DMS53 treated with DMSO at 0.1 percent for 48 hours (cell line): ENCODE data around the gene MAD1L1.

Experiments
- DNase-seq: peaks from one replicate; lab custom pipeline; 2025; ENCODE audit not compliant: unreplicated experiment; lab: John Stamatoyannopoulos, UW

MAD1L1 gene

DNA sequence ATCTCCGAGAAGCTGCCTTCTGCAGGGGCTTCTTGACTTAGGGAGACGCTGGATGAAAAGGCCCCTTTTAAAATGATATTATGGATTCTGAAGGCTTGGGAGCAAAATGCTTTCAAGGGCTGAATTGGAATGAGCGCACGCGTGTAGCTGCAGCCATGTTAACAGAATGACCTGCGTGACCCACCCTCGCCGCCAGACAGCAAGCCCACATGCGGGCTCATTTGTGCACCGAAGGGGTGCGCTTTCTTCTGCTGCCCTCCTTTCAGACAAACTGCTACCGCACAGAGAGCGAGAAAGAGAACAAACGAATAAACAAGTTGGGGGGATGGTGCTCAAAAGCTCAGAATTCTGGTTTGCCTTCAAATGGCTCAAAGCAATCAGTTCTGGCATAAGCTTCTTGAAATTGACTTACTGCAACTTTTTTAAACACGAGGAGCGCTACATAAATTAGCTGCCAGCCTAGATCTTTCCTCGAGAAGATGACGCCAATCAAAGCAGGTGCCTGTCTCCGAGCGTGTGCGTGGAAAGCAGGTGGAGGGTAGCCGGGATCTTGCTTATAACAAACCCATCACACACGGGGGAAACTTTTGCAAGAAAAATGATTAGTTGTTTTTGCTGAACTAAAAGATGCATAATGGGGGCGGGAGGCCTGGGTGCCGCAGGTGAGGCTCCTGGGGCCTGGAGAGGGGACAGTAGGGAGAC lies 268.4 kb downstream of the MAD1L1 start:
- DNase-seq = no peak

- DNase-seq = no peak
Measured at GRCh38 chr7:1963575-1963974, 269.2 kb downstream of the MAD1L1 start.

- no peak for DNase-seq
Measured at GRCh38 chr7:1961701-1962276, 271.0 kb downstream of the MAD1L1 start.

GRCh38 chr7:1959305-1959704 lies 273.4 kb downstream of the MAD1L1 start:
- no peak for DNase-seq

DNA sequence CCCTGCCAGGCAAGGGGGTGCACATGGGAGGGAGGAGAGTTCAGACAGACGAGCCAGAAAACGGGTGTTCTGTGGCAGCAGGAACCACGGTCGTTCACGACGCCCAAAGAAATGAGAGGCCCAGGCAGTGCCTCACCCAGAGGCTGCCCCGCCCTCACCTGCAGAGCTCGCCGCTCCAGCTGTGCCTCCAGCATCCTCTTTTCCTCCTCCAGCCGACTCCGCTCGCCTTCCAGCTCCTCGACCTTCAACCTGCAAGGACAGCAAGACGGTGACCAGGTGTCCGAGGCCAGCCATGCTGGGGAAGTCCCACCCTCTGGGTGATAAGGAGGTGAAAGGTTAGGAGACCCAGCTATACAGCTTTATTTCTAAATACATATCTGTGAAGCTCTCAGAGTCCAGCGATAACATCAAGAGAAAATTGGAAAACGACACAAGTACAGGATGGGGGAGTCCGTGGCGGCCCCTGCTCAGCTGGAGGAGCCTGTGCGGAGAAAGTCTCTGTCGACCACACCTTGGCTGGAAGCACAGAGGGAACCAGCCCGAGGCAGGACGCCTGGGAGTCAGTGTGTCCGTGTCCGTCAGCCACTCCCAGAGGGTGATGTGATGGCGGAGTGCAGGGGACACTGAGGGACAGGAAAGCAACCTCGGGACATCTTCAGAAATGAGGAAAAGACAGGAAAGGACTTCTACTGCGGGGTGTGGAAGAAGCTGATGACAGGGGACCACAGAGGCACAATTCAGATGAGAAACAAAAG lies 275.1 kb downstream of the MAD1L1 start:
- no peak for DNase-seq

DNA sequence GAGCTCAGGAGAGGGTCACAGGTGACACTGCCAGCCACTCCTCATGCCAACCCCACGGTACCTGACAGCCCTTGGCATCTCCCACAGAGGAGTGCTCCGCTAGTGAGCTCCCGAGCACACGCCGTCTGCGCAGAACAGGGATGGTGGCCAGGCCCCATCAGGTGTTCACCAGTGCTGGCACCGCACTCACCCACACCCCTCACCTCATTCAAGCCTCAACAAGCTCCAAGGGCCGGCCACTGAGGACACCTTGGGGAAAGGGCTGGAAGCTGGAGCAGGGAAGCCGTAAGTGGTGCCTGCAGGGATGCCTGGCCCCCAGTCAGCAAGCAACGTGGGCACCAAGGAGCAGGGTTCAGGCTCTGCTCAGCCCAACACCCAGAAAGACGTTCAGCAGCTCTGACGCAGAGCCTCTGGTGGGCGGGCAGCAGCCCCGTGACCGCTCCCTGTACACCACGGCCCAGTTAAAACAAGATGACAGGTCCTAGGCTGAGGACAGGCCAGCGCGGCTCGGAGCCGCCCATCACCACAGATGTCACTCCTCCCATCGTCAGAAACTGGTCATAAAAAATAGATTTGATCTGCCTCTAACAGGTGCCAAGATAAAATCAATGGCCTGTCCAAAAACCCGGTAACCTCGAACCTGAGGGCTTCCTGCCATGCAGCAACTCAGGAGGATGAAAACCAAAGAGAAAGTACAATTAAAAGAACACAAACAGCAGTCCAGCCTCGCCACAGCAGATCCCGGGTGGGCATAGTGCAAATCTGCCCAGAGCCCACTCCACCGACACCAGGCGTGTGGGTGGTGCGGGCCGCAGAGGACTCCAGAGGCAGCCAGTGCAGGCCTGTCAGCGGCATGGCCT lies 275.9 kb downstream of the MAD1L1 start:
- DNase-seq = no peak

- no peak for DNase-seq
Measured at GRCh38 chr7:1956141-1956540, 276.6 kb downstream of the MAD1L1 start.

DNA sequence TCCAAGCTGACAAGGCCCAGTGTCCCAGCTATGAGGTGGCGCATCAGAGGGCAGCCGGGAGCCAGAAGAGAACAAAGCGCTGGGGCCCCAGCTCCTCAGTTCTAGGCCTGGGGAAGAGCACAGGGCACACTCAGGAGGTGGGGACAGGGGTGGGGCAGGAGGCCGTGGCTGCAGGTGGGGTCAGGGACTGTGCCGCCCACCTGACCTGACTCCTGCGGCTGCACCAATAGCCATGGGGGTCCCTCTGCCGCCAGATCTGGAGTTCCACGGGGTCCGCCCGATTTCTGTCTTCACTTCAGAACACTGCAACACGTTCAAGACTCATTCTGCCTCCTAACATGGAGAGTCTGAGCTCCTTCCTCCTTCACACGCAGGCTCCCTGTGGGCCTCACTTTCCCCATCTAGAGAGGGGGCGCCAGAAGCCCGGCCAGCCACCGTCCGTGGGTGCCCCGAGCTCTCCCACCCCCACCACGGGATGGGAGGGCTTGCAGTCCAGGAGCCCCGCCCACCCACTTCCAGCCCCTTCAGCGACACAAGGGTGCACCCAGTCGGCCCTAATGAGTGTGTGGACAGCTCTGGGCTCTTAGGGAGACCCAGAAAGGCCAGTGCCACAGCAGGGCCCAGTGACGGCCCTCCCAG lies 278.3 kb downstream of the MAD1L1 start:
- no peak for DNase-seq

DNA sequence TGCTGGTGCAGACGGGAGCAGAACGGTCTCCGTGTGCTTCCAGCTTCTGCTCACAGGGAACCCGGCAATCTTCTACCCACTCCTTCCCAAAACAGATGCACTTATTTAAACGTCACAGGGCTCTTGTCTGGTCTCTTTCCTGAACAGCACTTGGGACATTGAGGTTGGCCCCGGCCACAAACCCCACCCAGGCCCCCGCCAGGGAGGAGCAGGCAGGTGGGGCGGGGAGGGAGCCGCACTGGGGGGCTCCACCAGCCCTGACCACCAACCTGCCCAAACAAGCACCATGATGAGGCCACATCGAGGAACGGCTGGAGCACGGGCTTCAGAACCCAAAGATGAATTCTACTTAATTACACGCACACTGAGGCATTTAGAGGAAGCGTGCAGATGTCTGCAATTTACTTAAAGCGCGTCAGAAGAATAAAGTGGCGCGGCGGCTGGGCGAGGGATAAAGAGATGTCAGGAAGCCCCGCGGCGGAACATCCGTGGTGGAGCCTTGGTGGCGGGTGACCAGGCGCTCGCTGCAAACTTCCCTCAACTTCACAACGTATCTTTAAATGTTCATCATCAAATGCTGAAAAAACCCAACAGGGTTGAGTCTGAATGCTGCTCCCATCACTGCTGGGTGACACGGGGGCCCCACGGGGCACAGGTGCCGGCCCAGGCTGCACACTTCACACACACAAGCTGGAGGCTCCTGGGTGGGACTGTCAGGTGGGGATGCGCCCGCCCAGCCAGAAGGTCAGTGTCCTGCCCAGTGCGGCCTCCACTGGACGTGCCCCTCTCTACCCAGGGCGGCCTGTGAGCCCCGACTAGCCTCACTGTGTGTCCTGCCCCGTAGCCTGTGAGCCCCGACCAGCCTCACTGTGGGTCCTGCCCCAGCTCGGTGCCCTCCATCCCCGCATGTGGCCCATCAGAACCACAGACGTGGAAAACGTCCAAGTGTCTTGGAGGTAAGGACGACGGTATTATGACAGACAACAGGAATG lies 279.2 kb downstream of the MAD1L1 start:
- no peak for DNase-seq

DNA sequence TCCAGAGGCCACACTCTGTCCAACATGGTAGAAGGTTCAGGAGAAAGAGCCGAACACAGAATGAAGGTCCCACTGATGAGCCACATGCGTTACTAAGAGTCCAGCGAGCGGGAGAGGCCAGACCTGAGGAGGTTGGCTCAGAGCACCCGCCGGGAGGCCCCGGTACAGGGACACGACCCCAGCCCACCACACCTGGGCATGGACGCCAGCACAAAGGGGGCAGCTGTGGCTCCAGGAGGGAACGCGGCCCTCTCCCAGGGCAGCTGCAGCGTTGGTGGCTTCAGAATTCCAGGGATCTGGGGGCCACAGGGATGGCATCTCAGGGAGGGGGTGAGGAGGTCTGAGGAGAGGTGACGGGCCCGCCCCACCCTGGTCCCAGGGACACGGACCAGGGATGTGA lies 280.0 kb downstream of the MAD1L1 start:
- DNase-seq = no peak

- DNase-seq = no peak
Measured at GRCh38 chr7:1952169-1952760, 280.5 kb downstream of the MAD1L1 start.

- DNase-seq = no peak
Measured at GRCh38 chr7:1951600-1951999, 281.1 kb downstream of the MAD1L1 start.

- no peak for DNase-seq
Measured at GRCh38 chr7:1951159-1951536, 281.6 kb downstream of the MAD1L1 start.

GRCh38 chr7:1950452-1951158 lies 282.1 kb downstream of the MAD1L1 start:
- DNase-seq = no peak

- no peak for DNase-seq
Measured at GRCh38 chr7:1950066-1950451, 282.7 kb downstream of the MAD1L1 start.

- no peak for DNase-seq
Measured at GRCh38 chr7:1949681-1950055, 283.1 kb downstream of the MAD1L1 start.

DNA sequence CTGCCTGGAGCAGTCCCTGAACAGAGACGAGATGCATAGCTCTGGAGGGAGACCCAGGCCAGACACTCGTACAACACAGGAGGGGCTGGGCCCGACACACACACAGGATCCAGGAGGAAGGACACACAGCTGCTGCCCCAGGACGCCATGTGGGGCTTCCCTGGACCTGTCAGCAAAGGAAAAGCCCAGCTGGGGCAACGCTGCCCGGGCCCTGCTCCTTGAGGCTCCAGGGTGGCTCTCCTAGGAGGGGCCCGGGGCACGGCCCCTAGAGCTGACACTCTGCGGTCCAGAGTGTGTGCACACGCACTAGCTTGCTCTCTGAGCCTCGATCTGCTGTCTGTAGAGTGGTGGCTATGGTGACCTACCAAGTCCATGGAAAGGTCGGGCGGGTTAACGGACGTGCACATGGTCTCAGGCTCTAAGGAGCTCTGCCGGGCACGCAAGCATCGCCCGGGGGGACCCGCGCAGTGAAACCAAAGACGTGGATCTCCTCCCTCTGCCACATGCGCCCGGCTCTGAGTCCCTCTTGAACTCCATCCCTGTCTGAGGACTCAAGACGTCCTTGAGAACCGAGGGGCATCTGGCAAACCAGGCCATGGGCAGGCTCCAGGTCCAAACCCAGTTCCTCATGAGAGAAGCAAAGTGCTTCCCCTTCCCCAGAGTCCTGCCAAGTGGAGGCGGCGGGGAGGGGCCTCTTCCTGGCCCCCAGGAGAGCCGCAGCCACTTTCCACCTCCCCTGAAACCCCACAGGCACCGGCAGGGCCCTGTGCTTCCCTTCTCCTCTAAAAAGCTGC lies 283.7 kb downstream of the MAD1L1 start:
- DNase-seq = no peak

DNA sequence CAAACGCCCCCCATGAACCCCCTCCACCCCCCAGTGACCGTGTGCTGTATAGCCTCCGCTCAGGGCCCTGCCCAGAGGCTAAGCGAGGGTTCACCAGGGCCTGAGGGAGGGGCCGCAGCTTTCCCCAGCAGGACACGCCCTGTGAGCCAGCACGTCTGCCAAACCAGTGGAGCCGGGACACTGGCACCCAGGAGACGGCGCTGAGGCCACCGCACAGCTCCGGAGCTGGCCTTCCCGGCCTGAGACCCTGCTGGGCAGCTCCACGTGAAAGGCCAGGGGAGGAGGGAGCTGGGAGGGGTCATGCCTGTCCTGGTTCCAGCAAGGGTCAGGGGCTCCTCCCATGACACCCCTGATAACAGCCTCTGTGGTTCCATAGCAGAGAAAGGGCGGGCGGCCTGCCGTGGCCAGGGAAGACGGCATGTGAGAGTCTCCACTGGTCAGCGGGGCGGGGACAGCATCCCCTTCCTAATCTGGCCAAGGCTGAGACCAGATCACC lies 284.4 kb downstream of the MAD1L1 start:
- no peak for DNase-seq
